Natural killer cell (primary cell): ENCODE data around the gene UFC1. TPM values are rescaled to one million over a fixed set of nuclear protein-coding genes. Genes with fewer than 3 reads are reported as not detected.

ENCODE experiments used
- ATAC-seq, 3 donors: fragments of 150-1000 bp in 2 of 3; fragments of 200-7000 bp in 1 of 3; cut with Tn5 transposase; 1 replicate in 1 of 3; 2 replicates in 2 of 3; pipeline ENCODE4 v1.10.0; 2021; ENCODE audit warnings: mild to moderate bottlenecking in 2 of 3, moderate library complexity in 2 of 3
- DNase-seq, 2 donors: peaks; one replicate each; pipeline versions ENCODE4 v3.0.0 to v3.0.0-alpha.2; 2013 to 2021; ENCODE audit warnings: mixed read lengths in 1 of 2
- H3K27ac ChIP-seq: one replicate; pipeline ENCODE4 v1.5.1; 2013; ENCODE audit warnings: mild to moderate bottlenecking, low read length
- H3K27me3 ChIP-seq: one replicate; pipeline ENCODE4 v1.6.1; 2013; ENCODE audit warnings: low read length; ENCODE audit not compliant: control insufficient read depth, insufficient read depth
- H3K36me3 ChIP-seq: one replicate; pipeline ENCODE4 v1.6.1; 2013; ENCODE audit warnings: low read length; ENCODE audit not compliant: control insufficient read depth, insufficient read depth
- H3K4me1 ChIP-seq: one replicate; pipeline ENCODE4 v1.6.1; 2013; ENCODE audit warnings: low read length; ENCODE audit not compliant: control insufficient read depth, insufficient read depth
- H3K4me3 ChIP-seq: one replicate; pipeline ENCODE4 v1.5.1; 2013; ENCODE audit warnings: low read length
- H3K9me3 ChIP-seq: one replicate; pipeline ENCODE4 v1.6.1; 2013; ENCODE audit warnings: low read length; ENCODE audit not compliant: control insufficient read depth, insufficient read depth
- H3K27ac Mint-ChIP-seq, 2 donors: one replicate each; pipeline ENCODE4 v1.8.0; 2022; ENCODE audit warnings: mild to moderate bottlenecking in 2 of 2, mixed read lengths in 2 of 2, moderate library complexity in 1 of 2
- H3K27me3 Mint-ChIP-seq, 2 donors: one replicate each; pipeline ENCODE4 v1.8.0; 2022; ENCODE audit warnings: low read depth in 2 of 2, mixed read lengths in 2 of 2
- H3K36me3 Mint-ChIP-seq: one replicate; pipeline ENCODE4 v1.8.0; 2022; ENCODE audit warnings: mixed read lengths
- H3K4me1 Mint-ChIP-seq, 2 donors: one replicate each; pipeline ENCODE4 v1.8.0; 2022; ENCODE audit warnings: mixed read lengths in 2 of 2
- H3K4me3 Mint-ChIP-seq: one replicate; pipeline ENCODE4 v1.8.0; 2022; ENCODE audit warnings: mild to moderate bottlenecking, moderate library complexity, mixed read lengths
- H3K9me3 Mint-ChIP-seq, 2 donors: one replicate each; pipeline ENCODE4 v1.8.0; 2022; ENCODE audit warnings: mixed read lengths in 2 of 2
- WGBS: methylation state at CpG from one replicate; pipeline ENCODE4 v1.1.7; 2013; ENCODE audit warnings: missing lambda C conversion rate; ENCODE audit not compliant: insufficient coverage; 5-methylcytosine and 5-hydroxymethylcytosine counted together
- intact Hi-C: fragments of 100-400 bp; cut with micrococcal nuclease; formaldehyde crosslinking; loops from one replicate; pipeline ENCODE4 v1.14.2; 2022
- total RNA-seq, 4 donors: library from RNA; stranded (reverse); fragments of 120-200 nt in 1 of 4; gene quantifications; one replicate each; pipeline versions ENCODE4 v1.2.3 to v1.2.4, GENCODE V29; 2013 to 2022
- TF ChIP-seq, protein P1 (sequence below): fragments of 200-600 bp; IDR thresholded peaks from one replicate; pipeline ENCODE4 v1.8.0; 2022; ENCODE audit warnings: antibody characterized with exemption

The UFC1 gene
- total RNA-seq, 3 donors from 2014 or later (not counting 1 experiment from before 2014, with no cell fraction given), result 109 to 155 (median 117) TPM

DNA sequence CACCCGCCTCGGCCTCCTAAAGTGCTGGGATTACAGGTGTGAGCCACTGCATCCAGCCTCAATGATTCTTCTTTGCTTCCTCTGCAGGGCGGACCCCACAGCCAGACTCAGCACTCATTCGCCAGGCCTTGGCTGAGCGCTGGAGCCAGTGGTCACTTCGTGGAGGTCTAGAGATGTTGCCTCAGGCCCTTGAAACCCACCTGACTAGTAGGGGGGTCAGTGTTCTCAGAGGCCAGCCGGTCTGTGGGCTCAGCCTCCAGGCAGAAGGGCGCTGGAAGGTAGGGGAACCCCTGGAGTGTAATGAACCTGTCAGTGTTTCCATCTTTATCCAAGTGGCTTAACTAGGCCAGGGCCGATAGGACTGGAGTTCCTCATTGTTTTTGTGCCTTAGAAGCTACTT is 15.1 kb downstream of the UFC1 start:
- Histone ChIP-seq H3K4me3 (no peak overlapping the region), H3K9me3 (no peaks in the 10 kb centered on the region), H3K27me3 (no peaks in the 10 kb centered on the region), H3K4me1 (peaks cover 26% of the 10 kb centered on the region), H3K27ac (no peak overlapping the region), H3K36me3 (peaks cover 48% of the 10 kb centered on the region)
- no peak for DNase-seq
- intact Hi-C loops, result loop anchor here (5.0 kb wide), 1 partner anchor 33 kb away; the partner anchor contains the start of gene NDUFS2
- H3K4me3 Mint-ChIP-seq, result no peak overlapping the region
- H3K36me3 Mint-ChIP-seq, result peaks cover 21% of the 10 kb centered on the region
- no peaks in the 10 kb centered on the region for H3K27me3 Mint-ChIP-seq
- no peaks in the 10 kb centered on the region for H3K9me3 Mint-ChIP-seq
- peaks cover 34 to 54% of the 10 kb centered on the region in 2 donors for H3K4me1 Mint-ChIP-seq
- no peak overlapping the region for H3K27ac Mint-ChIP-seq
- TF ChIP-seq, protein P1, sequence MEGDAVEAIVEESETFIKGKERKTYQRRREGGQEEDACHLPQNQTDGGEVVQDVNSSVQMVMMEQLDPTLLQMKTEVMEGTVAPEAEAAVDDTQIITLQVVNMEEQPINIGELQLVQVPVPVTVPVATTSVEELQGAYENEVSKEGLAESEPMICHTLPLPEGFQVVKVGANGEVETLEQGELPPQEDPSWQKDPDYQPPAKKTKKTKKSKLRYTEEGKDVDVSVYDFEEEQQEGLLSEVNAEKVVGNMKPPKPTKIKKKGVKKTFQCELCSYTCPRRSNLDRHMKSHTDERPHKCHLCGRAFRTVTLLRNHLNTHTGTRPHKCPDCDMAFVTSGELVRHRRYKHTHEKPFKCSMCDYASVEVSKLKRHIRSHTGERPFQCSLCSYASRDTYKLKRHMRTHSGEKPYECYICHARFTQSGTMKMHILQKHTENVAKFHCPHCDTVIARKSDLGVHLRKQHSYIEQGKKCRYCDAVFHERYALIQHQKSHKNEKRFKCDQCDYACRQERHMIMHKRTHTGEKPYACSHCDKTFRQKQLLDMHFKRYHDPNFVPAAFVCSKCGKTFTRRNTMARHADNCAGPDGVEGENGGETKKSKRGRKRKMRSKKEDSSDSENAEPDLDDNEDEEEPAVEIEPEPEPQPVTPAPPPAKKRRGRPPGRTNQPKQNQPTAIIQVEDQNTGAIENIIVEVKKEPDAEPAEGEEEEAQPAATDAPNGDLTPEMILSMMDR, result no peak
- no peak for ATAC-seq
- 98% methylated on average over 9 of the region's 9 CpGs for WGBS

DNA sequence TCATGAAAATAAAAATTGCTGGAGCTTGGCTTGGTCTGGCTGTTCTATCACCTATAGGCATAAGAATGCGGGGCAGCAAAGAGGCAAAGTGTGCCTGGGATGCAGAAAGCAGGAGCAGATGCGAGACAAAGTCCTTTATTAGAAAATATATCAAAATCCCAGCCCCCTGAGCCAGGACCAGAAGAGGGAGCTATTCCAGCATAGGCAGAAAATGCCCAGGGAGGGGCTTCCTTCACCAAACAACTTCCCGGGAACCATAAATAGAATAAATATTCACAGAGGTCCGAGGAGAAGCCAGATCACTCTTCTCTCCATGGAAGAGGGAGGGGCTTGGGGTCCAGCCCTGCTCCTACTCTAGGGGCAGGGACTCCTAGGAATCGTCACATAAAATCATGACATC is 17.4 kb downstream of the UFC1 start:
- intact Hi-C loops, result no loop called here
- H3K27me3 ChIP-seq, result no peaks in the 10 kb centered on the region
- H3K9me3 ChIP-seq, result no peaks in the 10 kb centered on the region
- no peaks in the 10 kb centered on the region for H3K27me3 Mint-ChIP-seq
- H3K4me3 Mint-ChIP-seq, result no peak overlapping the region
- no peak overlapping the region for H3K27ac ChIP-seq
- H3K36me3 ChIP-seq, result peaks cover 61% of the 10 kb centered on the region
- no peak overlapping the region for H3K4me3 ChIP-seq
- ATAC-seq (no peak), DNase-seq (no peak)
- TF ChIP-seq, protein P1, result no peak
- H3K9me3 Mint-ChIP-seq, result no peaks in the 10 kb centered on the region
- peaks cover 39 to 59% of the 10 kb centered on the region in 2 donors for H3K4me1 Mint-ChIP-seq
- peak overlapping the region; percentile 48 to 73 for H3K27ac Mint-ChIP-seq
- peaks cover 29% of the 10 kb centered on the region for H3K36me3 Mint-ChIP-seq
- H3K4me1 ChIP-seq, result peaks cover 24% of the 10 kb centered on the region
- WGBS, result 100% methylated on average over 3 of the region's 5 CpGs

DNA sequence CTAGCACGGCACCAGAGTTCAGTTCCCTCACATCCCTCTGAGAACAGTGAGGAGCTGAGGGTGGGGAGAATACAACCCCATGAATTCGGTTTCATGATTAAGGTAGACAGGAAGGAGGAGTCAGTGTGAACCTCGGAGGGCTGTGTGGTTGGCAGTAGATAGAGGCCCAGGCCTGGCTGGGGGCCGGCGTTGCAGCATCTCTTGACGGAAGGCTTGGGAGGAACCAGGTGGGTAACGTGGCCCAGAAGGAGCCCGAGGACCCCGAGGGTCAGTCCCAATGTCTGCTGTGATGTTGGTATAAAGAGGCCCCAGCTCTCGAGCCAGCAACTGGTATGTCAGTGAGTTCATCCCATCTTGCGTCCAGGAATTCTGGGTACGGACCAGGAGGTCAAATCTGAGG is 17.9 kb downstream of the UFC1 start:
- Histone ChIP-seq H3K27ac (no peak overlapping the region), H3K27me3 (no peaks in the 10 kb centered on the region), H3K4me1 (peaks cover 25% of the 10 kb centered on the region), H3K4me3 (no peak overlapping the region), H3K36me3 (peaks cover 61% of the 10 kb centered on the region), H3K9me3 (no peaks in the 10 kb centered on the region)
- Mint-ChIP-seq H3K9me3 (no peaks in the 10 kb centered on the region), H3K4me3 (no peak overlapping the region), H3K27ac (peak overlapping the region; percentile 48 to 73), H3K4me1 (peaks cover 39 to 60% of the 10 kb centered on the region in 2 donors), H3K36me3 (peaks cover 29% of the 10 kb centered on the region), H3K27me3 (no peaks in the 10 kb centered on the region)
- TF ChIP-seq, protein P1, result no peak
- intact Hi-C loops, result no loop called here
- no peak for ATAC-seq
- no peak for DNase-seq
- 86% methylated on average over 12 of the region's 12 CpGs for WGBS

DNA sequence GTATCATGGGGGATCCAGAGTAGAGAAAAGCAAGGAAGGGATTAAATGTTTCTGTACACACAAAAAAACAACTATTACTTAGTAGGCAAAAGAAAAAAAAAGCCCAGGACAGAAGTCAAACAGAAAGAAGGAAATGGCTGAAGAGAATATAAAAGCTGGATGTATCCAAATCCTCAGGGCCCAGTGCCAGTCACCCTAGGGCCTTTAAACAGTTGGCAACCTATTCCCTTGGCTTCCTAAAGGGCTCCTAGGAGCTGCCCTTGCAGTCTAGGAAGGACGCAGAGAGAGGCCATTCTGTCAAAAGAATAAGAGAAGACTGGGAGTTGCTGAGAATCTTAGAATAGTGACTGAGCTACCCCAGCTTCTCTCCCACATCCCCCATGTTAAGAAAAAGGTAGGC is 18.6 kb downstream of the UFC1 start:
- intact Hi-C loops, result no loop called here
- whole genome bisulfite sequencing, result 78% methylated on average over 1 of the region's 1 CpG
- peaks cover 61% of the 10 kb centered on the region for H3K36me3 ChIP-seq
- no peaks in the 10 kb centered on the region for H3K27me3 ChIP-seq
- H3K4me1 ChIP-seq, result peaks cover 21% of the 10 kb centered on the region
- Mint-ChIP-seq H3K4me3 (no peak overlapping the region), H3K27me3 (no peaks in the 10 kb centered on the region), H3K9me3 (no peaks in the 10 kb centered on the region), H3K4me1 (peaks cover 40 to 60% of the 10 kb centered on the region in 2 donors), H3K27ac (peak overlapping the region; percentile 63 to 73), H3K36me3 (peaks cover 29% of the 10 kb centered on the region)
- no peaks in the 10 kb centered on the region for H3K9me3 ChIP-seq
- TF ChIP-seq, protein P1, result no peak
- H3K4me3 ChIP-seq, result no peak overlapping the region
- H3K27ac ChIP-seq, result no peak overlapping the region
- ATAC-seq (no peak), DNase-seq (no peak)
